Smooth muscle cell of the coronary artery (primary cell): ENCODE data around the gene WDR76. TPM values are rescaled to one million over a fixed set of nuclear protein-coding genes. Genes with fewer than 3 reads are reported as not detected.

Experiments
- total RNA-seq: library from RNA; depleted of rRNA; stranded (reverse); fragments of >200 nt; gene quantifications from 2 replicates; pipeline ENCODE4 v1.2.3, GENCODE V29; 2014; ENCODE audit warnings: low replicate concordance

Gene WDR76
- total RNA-seq: 1.9 and 4.9 TPM in 2 replicates

GRCh38 chr15:43826508-43827341 is at the start of gene WDR76:
Gene WDR76 (plus strand): TSS chr15:43827002. CDS start chr15:43827033, 31 bp downstream.

DNA sequence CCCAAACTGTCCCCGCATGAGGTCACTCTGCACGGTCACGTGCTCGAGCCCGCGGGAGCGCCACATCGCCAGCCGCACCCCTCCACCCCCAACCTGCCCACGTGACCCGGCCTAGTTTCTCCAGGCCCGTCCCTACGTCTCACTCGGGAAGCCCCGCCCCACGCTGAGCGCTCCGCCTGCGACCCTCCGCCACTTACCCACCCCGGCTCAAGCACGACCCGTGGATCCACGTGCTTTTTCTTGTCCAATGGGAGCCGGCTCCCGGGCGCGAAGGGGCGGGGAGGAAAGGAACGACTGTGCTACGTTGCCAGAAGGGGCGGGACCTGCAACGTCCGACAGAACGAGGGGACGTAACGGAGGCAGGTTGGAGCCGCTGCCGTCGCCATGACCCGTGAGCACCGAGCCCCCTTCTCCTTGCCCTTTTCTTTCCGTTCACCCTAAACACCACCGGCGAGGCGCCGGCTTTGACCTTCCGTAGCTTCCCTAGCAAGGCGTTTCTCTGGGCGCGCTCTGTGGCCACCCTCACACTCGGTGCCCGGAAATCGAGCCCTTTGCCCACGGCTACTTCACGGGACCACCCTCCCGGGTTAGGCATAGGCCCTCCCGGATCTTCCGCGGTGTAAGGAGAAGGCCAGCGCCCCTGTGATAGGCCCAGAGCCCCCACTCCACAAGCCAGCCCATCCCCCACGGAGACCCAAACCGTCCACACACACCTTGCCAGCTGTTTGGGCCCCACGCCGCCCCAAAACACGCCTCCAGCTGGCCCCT is 34.6 kb upstream of the WDR76 start, which contains the start of gene SERF2:
Gene SERF2, plus strand, starts transcription at position 328 of the 768 bp plus-strand sequence. Its CDS starts 57 bp downstream, at position 385.

GRCh38 chr15:43799945-43800285 is 26.9 kb upstream of the WDR76 start, which contains the start of gene SERINC4:
Gene SERINC4 (minus strand): TSS chr15:43800220. CDS start chr15:43799986, 234 bp downstream.

GRCh38 chr15:43800286-43801141 is 26.3 kb upstream of the WDR76 start, which contains the start of gene HYPK:
Gene HYPK (plus strand): TSS chr15:43800599. CDS start chr15:43800623, 24 bp downstream.

DNA sequence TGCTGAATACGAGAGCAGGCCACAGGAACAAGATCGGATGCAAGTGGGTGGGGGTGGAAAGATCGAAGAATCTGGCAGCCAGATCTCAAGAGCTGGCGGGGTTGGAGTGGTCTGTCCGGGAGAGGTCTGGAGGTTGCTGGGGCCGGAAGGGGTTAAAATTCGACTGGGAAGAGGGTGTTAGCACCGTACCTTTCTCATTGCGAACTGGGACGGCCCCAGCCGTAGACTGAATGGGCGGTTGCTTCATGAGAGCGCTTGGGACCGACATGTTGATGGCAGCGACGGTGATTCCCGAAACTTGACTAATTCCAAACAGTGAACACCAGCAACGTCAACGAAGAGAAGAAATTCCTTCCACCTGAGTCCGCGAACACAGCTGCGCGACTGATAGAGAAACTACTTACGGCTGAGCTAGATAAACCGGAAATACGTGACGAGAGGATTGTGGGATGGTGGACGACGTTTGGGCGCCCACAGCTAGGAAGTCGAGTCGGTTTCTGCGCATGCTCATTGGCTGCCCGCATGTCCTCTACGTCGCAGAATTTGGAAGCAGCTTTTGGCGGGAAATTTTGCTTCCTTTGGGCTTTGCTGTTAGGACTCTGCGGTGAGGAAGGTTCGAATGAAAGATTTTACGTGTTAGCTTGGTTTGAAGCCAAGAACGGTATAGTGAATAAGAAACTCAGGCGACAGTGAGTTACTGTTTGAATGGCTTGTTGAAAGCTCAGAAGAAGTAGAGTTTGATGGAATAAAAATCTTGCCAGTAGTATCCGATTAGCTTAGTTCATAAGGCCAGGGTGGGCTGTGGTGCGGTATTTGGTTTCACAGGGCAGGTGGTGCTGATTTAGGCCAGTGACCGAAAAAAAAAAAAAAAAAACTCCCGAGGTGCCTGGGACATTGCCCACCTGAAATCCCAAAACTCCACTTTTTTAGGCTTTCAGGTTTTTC is 2.2 kb upstream of the WDR76 start, which contains the start of gene MFAP1:
Gene MFAP1, minus strand, starts transcription at position 389 of the 945 bp plus-strand sequence. Its CDS starts 121 bp downstream, at position 268.

Other genes starting within 250 kb of the WDR76 start
- 13.8 and 18.0 TPM in 2 replicates for gene PPIP5K1, start 236.8 kb upstream of the WDR76 start, total RNA-seq
- not detected in 2 replicates for gene CKMT1B, start 233.0 kb upstream of the WDR76 start, total RNA-seq
- under 0.01 TPM in 2 replicates for gene STRC, start 208.2 kb upstream of the WDR76 start, total RNA-seq
- 0.45 and 0.59 TPM in 2 replicates for gene CATSPER2, start 178.2 kb upstream of the WDR76 start, total RNA-seq
- not detected in 2 replicates for gene CKMT1A, start 133.1 kb upstream of the WDR76 start, total RNA-seq
- 97.6 and 143 TPM in 2 replicates for gene PDIA3, start 80.6 kb upstream of the WDR76 start, total RNA-seq
- gene ELL3, start 50.0 kb upstream of the WDR76 start, total RNA-seq: 3.5 and 13.6 TPM in 2 replicates
- gene SERF2, start 34.7 kb upstream of the WDR76 start, total RNA-seq: 353 and 435 TPM in 2 replicates
- not detected in 2 replicates for gene SERINC4, start 26.8 kb upstream of the WDR76 start, total RNA-seq
- gene HYPK, start 26.4 kb upstream of the WDR76 start, total RNA-seq: 6.8 and 8.8 TPM in 2 replicates
- 24.2 and 41.1 TPM in 2 replicates for gene MFAP1, start 2.3 kb upstream of the WDR76 start, total RNA-seq